GM18868 (cell line): Measurements from ENCODE around the gene LZTR1.
"Not testable (repeated sequence)": the region's sequence is repeated elsewhere in the genome, so short reads cannot be mapped to it uniquely, and the experiment has no call there.

Experiments
- ATAC-seq: cut with Tn5 transposase; IDR thresholded peaks from one replicate; pipeline ENCODE4 v1.9.1; 2021; ENCODE audit warnings: mild to moderate bottlenecking, moderate library complexity; ENCODE audit not compliant: unreplicated experiment

The LZTR1 gene

GRCh38 chr22:20965104-20965887 lies 16.8 kb upstream of the LZTR1 start:
- ATAC-seq = no peak

GRCh38 chr22:20965888-20966855 lies 15.9 kb upstream of the LZTR1 start:
- no peak for ATAC-seq

- ATAC-seq = no peak
Observed at GRCh38 chr22:20966883-20967696, 15.0 kb upstream of the LZTR1 start, which contains the start of gene AIFM3. Gene AIFM3 (plus strand): TSS chr22:20967255. CDS start chr22:20967945, 690 bp downstream.

- no peak for ATAC-seq
Observed at GRCh38 chr22:20967697-20968211, 14.3 kb upstream of the LZTR1 start.

- no peak for ATAC-seq
Observed at GRCh38 chr22:20968281-20968977, 13.7 kb upstream of the LZTR1 start.

GRCh38 chr22:20970939-20971657 lies 11.0 kb upstream of the LZTR1 start:
- ATAC-seq = no peak

GRCh38 chr22:20972014-20972694 lies 9.9 kb upstream of the LZTR1 start:
- not testable (repeated sequence) for ATAC-seq

- ATAC-seq = no peak
Observed at GRCh38 chr22:20972933-20973577, 9.0 kb upstream of the LZTR1 start.

GRCh38 chr22:20973634-20974286 lies 8.3 kb upstream of the LZTR1 start:
- no peak for ATAC-seq

GRCh38 chr22:20974336-20974955 lies 7.7 kb upstream of the LZTR1 start:
- no peak for ATAC-seq

GRCh38 chr22:20975541-20976290 lies 6.4 kb upstream of the LZTR1 start:
- no peak for ATAC-seq

- ATAC-seq = no peak
Observed at GRCh38 chr22:20976291-20976877, 5.7 kb upstream of the LZTR1 start.

- no peak for ATAC-seq
Observed at GRCh38 chr22:20977019-20977418, 5.1 kb upstream of the LZTR1 start.

GRCh38 chr22:20977516-20978170 lies 4.5 kb upstream of the LZTR1 start:
- ATAC-seq = no peak

- ATAC-seq = no peak
Observed at GRCh38 chr22:20978419-20978818, 3.7 kb upstream of the LZTR1 start.
